Measurements from ENCODE around the gene MYRIP.
A peak's percentile ranks its signal among the peaks of the same experiment; 100 is the strongest.
"Not testable (repeated sequence)": the region's sequence is repeated elsewhere in the genome, so short reads cannot be mapped to it uniquely, and the experiment has no call there.

MYRIP gene

DNA sequence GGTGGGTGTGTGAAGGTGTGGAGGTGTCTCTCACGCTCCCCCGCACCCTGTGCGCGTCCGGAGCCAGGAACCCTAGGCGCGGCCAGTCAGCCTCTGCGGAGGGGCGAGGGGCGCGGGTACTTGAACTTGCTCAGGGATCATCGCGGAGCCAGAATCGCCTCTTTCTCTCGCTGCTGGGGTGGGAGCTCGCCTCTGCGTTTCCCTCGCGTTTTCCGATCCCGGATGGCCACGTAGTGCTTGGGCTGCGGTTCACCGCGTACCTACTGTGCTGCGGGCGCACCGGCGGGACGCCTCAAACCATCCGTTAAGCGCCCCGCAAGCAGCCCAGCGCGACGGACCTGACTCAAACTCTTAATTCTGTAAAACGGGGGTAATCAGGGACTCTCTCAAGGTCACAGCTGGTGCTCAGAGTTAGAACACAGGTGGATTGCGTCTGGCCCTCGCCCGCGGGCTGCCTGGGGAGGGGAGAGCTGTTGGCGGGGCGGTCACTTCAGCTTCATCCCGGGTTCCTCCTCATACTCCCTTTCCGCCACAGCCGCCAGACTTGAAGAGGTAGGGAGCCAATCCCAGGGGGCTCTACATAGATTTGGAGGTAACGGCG is 686 bp downstream of the MYRIP start:
- Histone ChIP-seq H3K27ac (no peak overlapping the region), H3K4me3 (ENCODE audit: low read depth, low read length) (no peak overlapping the region), H3K36me3 (replicated peaks) (no peaks in the 10 kb centered on the region), H3K27me3 (replicated peaks) (peaks cover 40% of the 10 kb centered on the region)
- TF ChIP-seq, protein P1, sequence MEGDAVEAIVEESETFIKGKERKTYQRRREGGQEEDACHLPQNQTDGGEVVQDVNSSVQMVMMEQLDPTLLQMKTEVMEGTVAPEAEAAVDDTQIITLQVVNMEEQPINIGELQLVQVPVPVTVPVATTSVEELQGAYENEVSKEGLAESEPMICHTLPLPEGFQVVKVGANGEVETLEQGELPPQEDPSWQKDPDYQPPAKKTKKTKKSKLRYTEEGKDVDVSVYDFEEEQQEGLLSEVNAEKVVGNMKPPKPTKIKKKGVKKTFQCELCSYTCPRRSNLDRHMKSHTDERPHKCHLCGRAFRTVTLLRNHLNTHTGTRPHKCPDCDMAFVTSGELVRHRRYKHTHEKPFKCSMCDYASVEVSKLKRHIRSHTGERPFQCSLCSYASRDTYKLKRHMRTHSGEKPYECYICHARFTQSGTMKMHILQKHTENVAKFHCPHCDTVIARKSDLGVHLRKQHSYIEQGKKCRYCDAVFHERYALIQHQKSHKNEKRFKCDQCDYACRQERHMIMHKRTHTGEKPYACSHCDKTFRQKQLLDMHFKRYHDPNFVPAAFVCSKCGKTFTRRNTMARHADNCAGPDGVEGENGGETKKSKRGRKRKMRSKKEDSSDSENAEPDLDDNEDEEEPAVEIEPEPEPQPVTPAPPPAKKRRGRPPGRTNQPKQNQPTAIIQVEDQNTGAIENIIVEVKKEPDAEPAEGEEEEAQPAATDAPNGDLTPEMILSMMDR (IDR thresholded peaks at IDR 0.05; ENCODE audit: low read depth, low read length, missing control alignments), result no peak
- no peak for DNase-seq
- in situ Hi-C loops (cut with HindIII; ENCODE audit: low pct_ligation_motif_present, low sequenced_read_pairs), result no loop called here

DNA sequence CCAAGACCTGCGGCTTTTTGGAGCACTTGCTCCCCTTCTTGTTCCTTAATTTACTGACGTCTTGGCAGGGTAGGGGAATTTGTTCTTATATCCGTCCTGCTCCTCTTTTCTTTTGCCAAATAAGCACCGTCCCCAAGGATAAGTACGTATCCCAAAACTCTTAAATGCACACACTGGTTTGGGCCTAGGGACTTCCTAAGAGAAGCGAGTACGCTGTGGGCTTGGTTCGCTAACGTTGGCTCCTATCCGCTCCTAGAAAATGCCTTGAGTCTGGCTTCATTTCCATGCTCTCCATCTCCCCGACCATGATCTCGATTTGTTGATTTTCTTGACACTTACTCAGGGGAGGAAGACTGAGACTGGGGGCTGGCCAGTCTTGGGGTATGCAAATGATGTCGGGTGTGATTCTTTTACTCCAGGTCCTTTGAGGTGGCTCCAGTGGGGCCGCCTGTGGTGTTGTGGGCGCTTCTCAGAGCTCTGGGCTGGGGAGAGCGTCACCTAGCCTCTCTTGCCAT is 1.3 kb downstream of the MYRIP start:
- H3K4me3 ChIP-seq (ENCODE audit: low read depth, low read length), result no peak overlapping the region
- H3K27ac ChIP-seq, result no peak overlapping the region
- no peaks in the 10 kb centered on the region for H3K36me3 ChIP-seq (replicated peaks)
- H3K27me3 ChIP-seq (replicated peaks), result peaks cover 40% of the 10 kb centered on the region
- no peak for DNase-seq
- TF ChIP-seq, protein P1 (IDR thresholded peaks at IDR 0.05; ENCODE audit: low read depth, low read length, missing control alignments), result no peak
- in situ Hi-C loops (cut with HindIII; ENCODE audit: low pct_ligation_motif_present, low sequenced_read_pairs), result no loop called here

DNA sequence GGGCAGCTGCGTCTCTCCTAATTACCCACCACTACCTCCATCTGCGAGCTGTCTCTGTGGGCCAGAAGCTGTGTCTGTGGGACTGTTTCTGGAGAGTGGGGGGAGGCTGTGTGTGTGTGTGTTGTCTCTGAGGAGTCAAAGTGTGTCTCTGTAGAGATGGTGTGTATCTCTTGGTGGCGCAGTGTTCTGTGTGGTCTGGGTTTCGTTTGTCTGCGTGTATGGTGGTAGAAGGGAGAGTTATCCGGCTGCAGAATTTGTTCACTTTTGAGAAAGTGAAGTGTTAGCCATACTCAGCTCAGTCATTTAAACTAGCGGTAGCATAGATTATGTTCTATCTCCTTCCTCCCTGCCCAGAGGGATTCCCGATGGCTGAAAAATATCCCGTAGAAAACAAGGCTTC is 2.2 kb downstream of the MYRIP start:
- H3K4me3 ChIP-seq (ENCODE audit: low read depth, low read length), result no peak overlapping the region
- peaks cover 40% of the 10 kb centered on the region for H3K27me3 ChIP-seq (replicated peaks)
- TF ChIP-seq, protein P1 (IDR thresholded peaks at IDR 0.05; ENCODE audit: low read depth, low read length, missing control alignments), result no peak
- no peaks in the 10 kb centered on the region for H3K36me3 ChIP-seq (replicated peaks)
- in situ Hi-C loops (cut with HindIII; ENCODE audit: low pct_ligation_motif_present, low sequenced_read_pairs), result no loop called here
- no peak overlapping the region for H3K27ac ChIP-seq
- DNase-seq, result no peak

DNA sequence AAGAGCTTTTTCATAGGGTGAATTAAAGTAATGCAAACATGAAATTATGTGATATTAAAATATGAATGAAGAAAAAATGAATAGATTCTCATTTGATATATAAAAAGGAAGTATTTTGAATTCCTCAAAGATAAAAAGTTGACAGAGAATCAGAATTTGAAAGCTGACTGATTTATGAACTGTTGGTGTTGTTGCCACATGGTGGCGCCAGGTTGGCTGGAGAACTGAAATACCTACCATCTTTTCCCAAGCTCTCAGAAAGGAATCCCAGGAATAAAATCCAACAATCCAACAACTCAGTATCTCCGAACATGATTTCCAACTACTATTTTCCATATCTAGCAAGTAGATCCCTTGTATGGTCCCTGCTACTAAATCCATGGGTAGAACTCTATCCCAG is 3.1 kb downstream of the MYRIP start:
- in situ Hi-C loops (cut with HindIII; ENCODE audit: low pct_ligation_motif_present, low sequenced_read_pairs), result no loop called here
- peaks cover 40% of the 10 kb centered on the region for H3K27me3 ChIP-seq (replicated peaks)
- H3K36me3 ChIP-seq (replicated peaks), result no peaks in the 10 kb centered on the region
- no peak overlapping the region for H3K4me3 ChIP-seq (ENCODE audit: low read depth, low read length)
- no peak for DNase-seq
- TF ChIP-seq, protein P1 (IDR thresholded peaks at IDR 0.05; ENCODE audit: low read depth, low read length, missing control alignments), result peak; percentile 46
- H3K27ac ChIP-seq, result no peak overlapping the region

DNA sequence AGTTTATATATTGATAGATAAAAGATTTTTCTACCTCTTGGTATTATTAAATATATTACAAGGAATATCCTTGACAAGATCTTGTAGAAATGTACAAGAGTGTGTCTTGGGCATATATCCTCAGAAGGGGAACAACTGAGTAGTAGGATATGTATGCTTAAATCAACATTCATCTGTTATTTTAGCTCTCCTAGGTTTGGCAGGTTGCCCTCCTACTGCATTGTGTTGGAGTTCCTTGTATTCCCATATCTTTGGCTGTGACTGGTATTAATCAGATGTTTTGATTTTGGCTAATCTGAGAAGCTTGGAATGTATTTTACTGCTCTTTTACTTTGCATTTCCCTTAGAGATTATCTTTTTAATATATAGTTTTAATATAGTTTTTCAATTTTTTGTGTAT is 4.6 kb downstream of the MYRIP start:
- TF ChIP-seq, protein P1 (IDR thresholded peaks at IDR 0.05; ENCODE audit: low read depth, low read length, missing control alignments), result no peak
- Histone ChIP-seq H3K36me3 (replicated peaks) (no peaks in the 10 kb centered on the region), H3K4me3 (ENCODE audit: low read depth, low read length) (no peak overlapping the region), H3K27me3 (replicated peaks) (peaks cover 26% of the 10 kb centered on the region), H3K27ac (no peak overlapping the region)
- peak; percentile 74 for DNase-seq
- in situ Hi-C loops (cut with HindIII; ENCODE audit: low pct_ligation_motif_present, low sequenced_read_pairs), result no loop called here

DNA sequence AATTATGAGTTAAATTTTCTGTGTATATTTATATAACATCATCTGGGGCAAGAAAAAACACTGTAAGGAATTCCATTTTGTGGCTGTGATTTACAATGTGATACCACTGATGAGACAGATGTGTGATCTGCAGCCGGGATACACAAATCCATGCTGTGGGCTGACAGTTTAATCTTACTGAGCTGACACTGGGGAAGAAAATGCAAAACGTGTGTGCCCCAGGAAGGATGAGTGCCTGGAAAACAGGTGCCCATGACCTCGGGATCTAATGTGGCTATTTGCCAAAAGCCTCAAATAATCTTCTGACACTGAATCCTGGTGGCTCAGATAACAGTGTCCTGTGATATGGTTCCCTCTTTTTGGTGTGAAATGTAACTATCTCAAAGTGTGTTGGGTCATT is 10.5 kb downstream of the MYRIP start:
- no peak overlapping the region for H3K27ac ChIP-seq
- TF ChIP-seq, protein P1 (IDR thresholded peaks at IDR 0.05; ENCODE audit: low read depth, low read length, missing control alignments), result no peak
- no peak for DNase-seq
- H3K36me3 ChIP-seq (replicated peaks), result no peaks in the 10 kb centered on the region
- no peak overlapping the region for H3K4me3 ChIP-seq (ENCODE audit: low read depth, low read length)
- in situ Hi-C loops (cut with HindIII; ENCODE audit: low pct_ligation_motif_present, low sequenced_read_pairs), result no loop called here
- H3K27me3 ChIP-seq (replicated peaks), result no peaks in the 10 kb centered on the region

DNA sequence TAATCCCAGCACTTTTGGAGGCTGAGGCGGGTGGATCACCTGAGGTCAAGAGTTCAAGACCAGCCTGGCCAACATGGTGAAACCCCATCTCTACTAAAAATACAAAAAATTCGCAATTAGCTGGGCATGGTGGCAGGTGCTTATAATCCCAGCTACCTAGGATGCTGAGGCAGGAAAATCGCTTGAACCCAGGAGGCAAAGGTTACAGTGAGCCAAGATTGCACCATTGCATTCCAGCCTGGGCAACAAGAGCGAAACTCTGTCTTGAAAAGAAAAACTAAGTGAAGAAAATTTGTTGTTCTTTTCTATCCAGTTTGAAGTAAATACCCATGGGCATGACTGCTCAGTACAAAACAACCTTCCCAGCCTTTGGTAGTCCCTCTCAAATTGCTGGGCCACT is 24.4 kb downstream of the MYRIP start:
- H3K4me3 ChIP-seq (ENCODE audit: low read depth, low read length); H3K27ac ChIP-seq; in situ Hi-C loops (cut with HindIII; ENCODE audit: low pct_ligation_motif_present, low sequenced_read_pairs); H3K27me3 ChIP-seq (replicated peaks); DNase-seq; H3K36me3 ChIP-seq (replicated peaks): not testable (repeated sequence)

All from brain microvascular endothelial cell (primary cell).